DMS79 treated with DMSO at 0.1 percent for 48 hours (cell line): Measurements from ENCODE around the gene ZNF853.

Experiments used
- DNase-seq: peaks from one replicate; lab custom pipeline; 2025; lab: John Stamatoyannopoulos, UW

The ZNF853 gene

GRCh38 chr7:6636741-6637543 is 21.5 kb downstream of the ZNF853 start, which contains the start of gene ZNF316:
Gene ZNF316, plus strand, starts transcription at chr7:6637318. Its CDS starts 5,092 bp downstream, at chr7:6642410.
- DNase-seq = no peak

DNA sequence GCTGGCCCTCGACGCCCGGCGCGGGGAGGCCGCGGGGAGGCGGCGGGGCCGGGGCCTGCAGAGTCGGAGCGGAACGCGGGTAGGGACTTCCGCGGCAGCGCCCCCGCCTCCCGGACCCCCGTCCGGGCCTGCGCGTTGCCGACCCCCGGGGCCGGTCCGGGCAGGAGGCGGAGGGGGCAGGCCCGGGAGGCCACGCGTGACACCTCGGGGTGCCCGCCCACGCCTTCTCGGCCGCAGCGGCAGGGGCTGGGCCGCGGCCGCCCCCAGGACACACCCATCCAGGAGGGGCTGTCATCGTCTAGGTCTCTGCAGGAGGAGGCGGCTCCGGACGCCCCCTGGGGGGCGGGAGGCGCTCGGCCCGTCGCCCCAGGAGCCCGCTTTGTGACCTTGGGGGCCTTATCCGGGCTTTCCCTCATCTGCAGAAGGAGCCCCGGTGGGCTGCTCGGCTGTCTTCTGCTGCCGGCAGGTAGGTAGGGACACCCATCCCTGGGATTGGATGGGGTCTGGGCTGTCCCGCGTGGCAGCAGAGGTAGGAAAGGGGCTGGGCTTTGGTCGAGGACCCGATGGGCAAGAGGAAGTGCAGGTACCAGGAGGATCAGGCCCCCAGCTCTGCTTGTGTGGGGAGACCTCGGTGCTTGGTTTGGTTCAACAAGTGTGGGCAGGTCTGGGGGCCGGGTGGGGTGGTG is 22.3 kb downstream of the ZNF853 start:
- DNase-seq = no peak

- no peak for DNase-seq
Observed at GRCh38 chr7:6639032-6639431, 23.6 kb downstream of the ZNF853 start.

GRCh38 chr7:6639627-6640026 is 24.2 kb downstream of the ZNF853 start:
- no peak for DNase-seq

- no peak for DNase-seq
Observed at GRCh38 chr7:6640246-6640721, 24.9 kb downstream of the ZNF853 start.

DNA sequence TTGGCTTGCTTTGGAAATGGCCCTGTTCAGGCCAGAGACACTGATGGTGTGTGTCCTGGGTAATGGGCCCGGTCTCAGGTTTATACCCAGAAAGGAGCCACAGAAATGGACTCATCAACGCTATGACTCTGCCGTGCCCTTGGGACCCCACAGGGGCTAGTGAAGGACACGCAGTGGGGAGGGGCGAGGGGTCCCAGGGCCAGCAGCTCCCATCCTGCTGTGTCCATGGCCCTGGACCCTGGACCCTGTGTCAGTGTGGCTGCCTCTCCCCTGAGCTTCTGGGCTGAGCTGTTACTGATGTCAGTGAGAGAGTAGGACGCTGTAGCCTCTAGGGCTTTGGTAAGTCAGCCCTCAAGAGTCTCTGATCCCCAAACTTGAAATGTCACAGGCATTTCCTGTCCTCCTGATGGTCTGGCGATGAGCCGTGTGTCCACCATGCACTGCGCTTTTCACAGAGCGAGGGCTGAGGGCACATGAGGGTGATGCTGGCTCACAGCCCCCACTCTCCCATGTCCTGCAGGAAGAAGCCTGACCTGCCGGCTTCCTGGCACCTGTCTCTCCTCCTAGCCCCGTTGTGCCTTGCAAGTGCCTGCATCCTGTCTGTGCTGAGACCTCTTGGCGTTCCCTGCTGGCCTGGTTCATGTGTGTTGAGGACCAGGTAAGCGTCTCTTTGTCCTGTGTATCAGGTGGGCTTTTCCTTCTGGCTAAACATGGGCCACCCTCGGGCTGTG is 26.1 kb downstream of the ZNF853 start:
- DNase-seq = no peak

GRCh38 chr7:6642239-6642839 is 26.9 kb downstream of the ZNF853 start:
- DNase-seq = no peak

GRCh38 chr7:6642861-6643640 is 27.6 kb downstream of the ZNF853 start:
- no peak for DNase-seq

DNA sequence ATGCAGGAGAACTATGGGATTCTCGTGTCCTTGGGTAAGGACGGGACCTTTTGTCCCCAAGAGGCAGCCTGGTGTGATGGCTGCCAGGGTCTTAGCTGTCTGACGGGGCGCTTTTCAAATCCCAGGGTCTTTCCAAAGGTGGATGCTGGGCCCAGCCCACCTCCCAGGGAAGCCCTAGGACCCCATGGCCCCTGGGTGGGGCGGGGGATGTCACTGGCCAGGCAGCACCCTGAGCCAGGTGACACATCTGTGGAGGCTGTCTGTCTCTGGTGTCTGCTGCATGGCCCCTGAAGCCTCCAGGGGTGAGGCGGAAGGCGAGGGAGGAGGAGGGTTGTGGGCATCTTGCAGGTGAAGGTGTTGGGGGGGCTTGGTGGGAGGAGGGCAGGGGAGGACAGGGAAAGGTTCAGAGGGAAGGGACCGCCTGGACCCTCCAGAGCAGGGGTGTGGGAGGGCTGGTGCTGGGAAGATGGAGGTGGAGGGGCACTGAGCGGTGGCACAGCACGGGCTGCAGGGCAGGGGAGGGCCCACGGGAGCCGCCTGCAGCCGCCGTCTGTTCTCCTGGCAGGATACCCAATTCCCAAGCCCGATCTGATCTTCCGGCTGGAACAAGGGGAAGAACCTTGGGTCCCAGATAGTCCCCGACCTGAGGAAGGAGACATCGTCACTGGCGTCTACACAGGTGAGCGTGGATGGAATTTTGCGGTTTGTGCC is 28.7 kb downstream of the ZNF853 start:
- no peak for DNase-seq

DNA sequence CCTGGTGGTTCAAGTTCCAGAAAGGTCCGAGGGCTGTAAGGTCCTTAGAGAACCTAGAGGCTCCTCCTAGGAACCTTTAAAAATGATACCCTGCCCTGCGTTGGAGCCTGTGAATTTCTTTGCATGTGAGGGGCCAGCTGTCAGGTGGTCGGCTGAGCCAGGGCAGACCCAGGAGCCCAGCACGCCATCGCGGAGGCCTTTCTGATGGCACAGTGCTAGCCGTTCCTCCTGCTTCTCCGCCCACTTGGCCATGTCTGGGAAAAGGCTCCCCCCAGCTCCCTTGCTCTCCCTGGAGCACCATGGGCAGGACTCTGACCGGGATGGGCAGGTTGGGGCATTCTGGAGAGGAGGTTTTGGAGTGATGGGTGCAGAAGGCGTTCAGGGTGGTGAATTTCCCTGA is 29.3 kb downstream of the ZNF853 start:
- no peak for DNase-seq

DNA sequence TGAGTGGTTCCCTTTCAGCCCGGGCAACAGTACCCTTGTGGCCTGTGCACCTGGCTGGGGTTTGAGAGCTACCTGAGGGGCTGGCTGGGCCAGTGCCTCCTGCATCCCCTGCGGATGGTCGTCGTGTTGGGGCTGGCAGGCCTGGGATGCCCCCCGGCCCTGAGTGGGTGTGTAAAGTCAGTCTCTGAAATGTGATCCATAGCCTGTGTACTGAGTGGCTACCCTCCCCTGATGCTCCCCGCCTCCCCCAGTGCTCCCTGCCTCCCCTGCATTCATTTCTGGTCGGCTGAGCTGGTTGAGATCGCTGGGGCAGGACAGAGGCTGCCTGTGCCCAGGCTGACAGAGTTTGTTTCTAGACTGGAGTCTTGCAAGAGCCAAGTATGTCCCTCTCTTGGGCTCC is 31.1 kb downstream of the ZNF853 start:
- no peak for DNase-seq

DNA sequence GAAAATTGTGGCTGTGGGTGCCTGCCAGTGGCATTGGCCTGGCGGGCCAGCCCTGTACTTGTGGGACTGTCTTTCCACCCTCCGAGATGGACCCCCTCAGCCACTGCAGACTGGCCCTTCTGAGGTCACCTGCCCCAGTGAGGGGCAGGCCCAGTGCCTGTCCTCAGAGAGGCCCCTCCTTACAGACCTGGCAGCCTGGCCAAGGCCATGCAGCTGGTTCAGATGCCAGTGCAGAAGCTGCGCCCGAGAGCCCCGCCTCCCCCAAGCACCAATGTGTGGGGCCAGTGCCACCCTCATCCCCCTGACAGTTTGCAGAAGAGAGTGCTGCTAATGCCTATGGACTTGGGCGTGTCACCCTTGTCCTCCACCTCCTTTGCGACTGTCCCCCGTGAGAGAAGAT is 31.7 kb downstream of the ZNF853 start:
- no peak for DNase-seq

DNA sequence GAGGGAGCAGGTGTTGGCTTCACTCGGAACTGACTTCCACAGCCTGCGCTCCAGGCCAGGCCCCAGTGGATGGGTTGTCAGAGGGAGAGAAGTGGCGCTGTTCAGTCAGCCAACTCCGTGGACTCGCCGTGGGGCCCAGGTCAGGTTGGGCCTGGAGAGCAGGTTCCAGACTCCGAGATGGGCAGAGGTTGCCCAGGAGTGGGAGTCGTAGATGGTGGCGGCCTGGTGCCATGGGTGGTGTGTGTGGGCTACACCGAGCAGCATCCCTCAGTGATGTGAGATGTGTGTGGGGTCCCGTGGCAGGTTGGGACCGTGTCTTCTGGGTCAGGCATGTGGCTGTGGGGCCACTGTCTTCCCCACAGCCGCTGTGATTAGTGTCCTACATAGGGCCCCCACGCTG is 32.1 kb downstream of the ZNF853 start:
- DNase-seq = no peak

- no peak for DNase-seq
Observed at GRCh38 chr7:6648066-6648814, 32.8 kb downstream of the ZNF853 start.

GRCh38 chr7:6648815-6649104 is 33.4 kb downstream of the ZNF853 start:
- DNase-seq = no peak

- DNase-seq = no peak
Observed at GRCh38 chr7:6649241-6649961, 34.0 kb downstream of the ZNF853 start.

GRCh38 chr7:6650086-6650485 is 34.7 kb downstream of the ZNF853 start:
- DNase-seq = no peak

DNA sequence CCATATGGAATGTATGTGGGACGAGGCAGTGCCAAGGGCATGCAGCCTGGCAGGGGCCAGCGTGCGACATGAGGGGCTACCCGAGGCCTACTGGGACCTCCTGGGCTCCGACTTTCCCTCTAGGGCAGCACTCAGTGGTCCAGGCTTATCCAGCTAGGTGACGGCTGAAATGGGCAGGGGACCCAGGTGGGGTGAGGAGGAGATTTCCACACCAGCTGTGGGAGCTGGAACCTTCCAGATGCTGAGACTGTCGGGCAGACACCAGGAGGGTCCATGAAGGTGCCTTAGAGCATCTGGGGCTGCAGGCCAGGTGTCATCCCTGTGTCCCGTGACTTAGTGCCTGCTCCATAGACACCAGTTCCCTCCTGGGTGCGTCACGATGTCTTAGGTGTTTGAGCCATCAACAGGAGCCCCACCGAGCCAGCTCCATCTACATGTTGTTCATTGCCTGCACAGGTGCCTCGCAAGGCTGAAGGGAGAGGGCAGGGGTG is 35.2 kb downstream of the ZNF853 start:
- DNase-seq = no peak

DNA sequence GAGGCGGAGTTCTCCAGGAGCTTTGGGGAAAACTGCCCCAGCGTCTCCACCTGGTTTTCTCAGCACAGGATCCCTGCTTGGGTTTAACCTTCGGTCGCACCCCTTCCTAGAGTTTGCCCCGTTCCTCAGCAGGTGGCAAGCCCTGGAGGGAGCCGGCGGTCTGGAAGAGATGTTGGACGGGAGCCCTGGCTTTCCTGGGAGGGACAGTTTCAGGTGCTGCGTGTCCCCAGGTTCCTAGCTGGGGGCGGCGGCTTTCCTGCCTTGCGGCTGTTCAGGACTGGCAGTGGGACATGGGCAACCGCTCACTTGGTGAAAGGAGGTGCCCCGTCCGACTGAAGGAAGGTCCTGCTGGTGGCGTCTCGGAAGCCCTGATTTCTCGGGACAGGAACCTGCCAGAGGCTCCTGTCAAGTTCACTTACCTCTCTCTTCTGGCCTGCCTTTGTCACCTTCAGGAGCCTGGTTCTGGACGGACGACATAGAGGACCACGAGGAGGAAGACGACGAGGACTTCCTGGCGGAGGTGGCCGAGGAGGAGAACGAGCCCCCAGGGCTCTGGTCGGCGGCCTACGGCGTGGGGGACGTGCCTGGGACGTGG is 36.5 kb downstream of the ZNF853 start:
- no peak for DNase-seq
